GM21447 (cell line): ENCODE measurements around the gene THSD8.

Experiments used
- ATAC-seq: cut with Tn5 transposase; IDR thresholded peaks from one replicate; pipeline ENCODE4 v1.9.1; 2021; ENCODE audit not compliant: unreplicated experiment

THSD8 gene

GRCh38 chr19:12847159-12848139 lies 45.6 kb downstream of the THSD8 start:
- ATAC-seq = no peak
